ENCODE measurements around the gene ATP2A2. TPM values are rescaled to one million over a fixed set of nuclear protein-coding genes. Genes with fewer than 3 reads are reported as not detected.

The ATP2A2 gene
- total RNA-seq = 94.8 and 100 TPM in 2 replicates

DNA sequence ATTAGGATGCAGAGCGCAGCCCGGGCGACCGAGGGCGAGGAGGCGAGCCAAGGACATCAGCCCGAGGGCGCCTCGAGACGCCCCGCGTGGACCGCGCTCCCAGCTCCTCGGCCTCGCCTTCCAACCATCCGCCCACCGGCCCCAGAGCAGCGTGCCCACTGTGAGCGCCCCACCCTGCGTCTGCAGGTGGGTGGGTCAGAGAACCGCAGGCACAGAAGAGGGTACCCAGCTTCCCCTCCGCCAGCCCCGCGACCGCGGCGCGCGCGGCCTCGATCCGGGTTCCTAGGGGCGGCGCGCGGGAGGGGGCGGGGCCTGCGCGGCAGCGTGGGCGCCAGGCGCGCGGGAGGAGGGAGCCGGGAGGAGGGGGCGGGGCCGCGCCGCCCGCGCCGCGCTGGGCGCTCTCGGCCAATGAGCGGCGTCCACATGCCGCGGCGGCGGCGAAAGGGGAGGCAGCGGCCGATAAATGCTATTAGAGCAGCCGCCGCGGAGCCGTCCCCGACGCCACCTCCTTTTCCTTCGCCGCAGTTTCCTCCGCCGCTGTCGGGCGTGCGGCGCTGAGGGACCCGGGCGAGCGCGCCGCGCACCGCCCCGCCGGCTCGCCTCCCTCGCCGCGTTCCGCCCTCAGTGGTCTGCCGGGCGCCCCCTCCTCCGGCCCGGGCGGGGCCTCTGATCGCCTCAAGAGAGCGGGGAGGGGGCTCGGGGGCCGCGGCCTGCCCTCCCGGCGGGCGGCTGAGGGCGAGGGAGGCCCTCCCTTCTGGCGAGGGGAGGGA, at the start of gene ATP2A2:
Gene ATP2A2 (plus strand): TSS at position 469 of the 770 bp plus-strand sequence. CDS start 543 bp downstream, outside the sequence.
- peaks cover 40% of the 10 kb centered on the region for H3K36me3 Mint-ChIP-seq (ENCODE audit: low read depth)
- TF ChIP-seq, protein P1, sequence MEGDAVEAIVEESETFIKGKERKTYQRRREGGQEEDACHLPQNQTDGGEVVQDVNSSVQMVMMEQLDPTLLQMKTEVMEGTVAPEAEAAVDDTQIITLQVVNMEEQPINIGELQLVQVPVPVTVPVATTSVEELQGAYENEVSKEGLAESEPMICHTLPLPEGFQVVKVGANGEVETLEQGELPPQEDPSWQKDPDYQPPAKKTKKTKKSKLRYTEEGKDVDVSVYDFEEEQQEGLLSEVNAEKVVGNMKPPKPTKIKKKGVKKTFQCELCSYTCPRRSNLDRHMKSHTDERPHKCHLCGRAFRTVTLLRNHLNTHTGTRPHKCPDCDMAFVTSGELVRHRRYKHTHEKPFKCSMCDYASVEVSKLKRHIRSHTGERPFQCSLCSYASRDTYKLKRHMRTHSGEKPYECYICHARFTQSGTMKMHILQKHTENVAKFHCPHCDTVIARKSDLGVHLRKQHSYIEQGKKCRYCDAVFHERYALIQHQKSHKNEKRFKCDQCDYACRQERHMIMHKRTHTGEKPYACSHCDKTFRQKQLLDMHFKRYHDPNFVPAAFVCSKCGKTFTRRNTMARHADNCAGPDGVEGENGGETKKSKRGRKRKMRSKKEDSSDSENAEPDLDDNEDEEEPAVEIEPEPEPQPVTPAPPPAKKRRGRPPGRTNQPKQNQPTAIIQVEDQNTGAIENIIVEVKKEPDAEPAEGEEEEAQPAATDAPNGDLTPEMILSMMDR (IDR thresholded peaks at IDR 0.05) = no peak
- DNase-seq = peak; percentile 91
- ATAC-seq (ENCODE audit: low read depth) = peak; percentile 84
- H3K27me3 Mint-ChIP-seq = no peaks in the 10 kb centered on the region
- ChIA-PET POLR2A (interaction anchor here (0.5 to 3.2 kb wide), 32 partner anchors 9 to 1631 kb away, joined by 3 to 30 read pairs (median 3); partner anchors contain the start of genes ARPC3, FAM216A, GPN3 and IFT81), CTCF (interaction anchor here (1.2 kb wide), 1 partner anchor 150 kb away, joined by 3 read pairs; no protein-coding TSS in a partner anchor)
- intact Hi-C loops (cut with micrococcal nuclease) = loop anchor here (1.0 to 5.0 kb wide), 15 partner anchors 36 to 1561 kb away; partner anchors contain the start of genes ANAPC7, ANKRD13A, C12orf76 and FAM222A
- H3K27ac Mint-ChIP-seq = peak within 1 kb of the TSS; percentile 97
- H3K4me1 Mint-ChIP-seq = peaks cover 45% of the 10 kb centered on the region
- no peaks in the 10 kb centered on the region for H3K9me3 Mint-ChIP-seq
- peak within 1 kb of the TSS; percentile 96 for H3K4me3 Mint-ChIP-seq

DNA sequence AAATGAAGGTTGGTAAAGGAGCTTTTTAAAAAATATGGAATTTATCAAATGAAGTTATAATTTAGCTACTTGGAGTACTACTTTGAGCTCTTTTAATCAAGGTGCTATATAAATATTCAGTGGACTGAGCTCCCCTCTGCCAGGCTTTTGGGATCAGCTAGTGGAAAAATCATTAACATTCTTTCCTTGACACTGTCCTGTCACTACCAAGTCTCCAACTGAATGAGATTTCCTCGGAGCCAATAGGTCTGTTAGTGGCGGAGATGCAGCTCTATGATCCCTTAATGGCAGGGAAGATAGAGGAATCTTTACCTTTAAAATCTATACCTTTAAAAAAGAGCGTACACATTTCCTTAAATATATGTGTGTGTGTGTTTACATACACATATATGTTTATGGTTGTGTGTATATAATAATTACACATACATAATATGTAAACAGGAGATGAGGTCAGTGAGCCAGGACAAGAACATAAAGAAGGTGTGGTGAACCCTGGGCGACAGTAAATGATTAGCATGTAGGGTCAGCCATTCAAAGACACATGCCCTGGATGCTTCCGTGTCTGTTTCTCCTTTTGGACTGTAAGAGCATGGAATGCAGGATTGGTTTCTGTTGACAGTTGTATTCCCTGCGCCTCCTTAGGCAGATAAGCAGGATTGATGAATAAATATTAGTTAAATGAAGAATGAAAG, 47.7 kb upstream of the ATP2A2 start:
- peaks cover 7% of the 10 kb centered on the region for H3K4me1 Mint-ChIP-seq
- no peak for ATAC-seq (ENCODE audit: low read depth)
- TF ChIP-seq, protein P1 (IDR thresholded peaks at IDR 0.05) = no peak
- POLR2A ChIA-PET = no interaction called here
- intact Hi-C loops (cut with micrococcal nuclease) = no loop called here
- no peak for DNase-seq
- no peaks in the 10 kb centered on the region for H3K27me3 Mint-ChIP-seq
- no peaks in the 10 kb centered on the region for H3K36me3 Mint-ChIP-seq (ENCODE audit: low read depth)
- CTCF ChIA-PET = interaction anchor here (1.0 kb wide), 1 partner anchor 655 kb away, joined by 3 read pairs; no protein-coding TSS in a partner anchor
- H3K4me3 Mint-ChIP-seq = no peak overlapping the region
- H3K9me3 Mint-ChIP-seq = no peaks in the 10 kb centered on the region
- no peak overlapping the region for H3K27ac Mint-ChIP-seq

DNA sequence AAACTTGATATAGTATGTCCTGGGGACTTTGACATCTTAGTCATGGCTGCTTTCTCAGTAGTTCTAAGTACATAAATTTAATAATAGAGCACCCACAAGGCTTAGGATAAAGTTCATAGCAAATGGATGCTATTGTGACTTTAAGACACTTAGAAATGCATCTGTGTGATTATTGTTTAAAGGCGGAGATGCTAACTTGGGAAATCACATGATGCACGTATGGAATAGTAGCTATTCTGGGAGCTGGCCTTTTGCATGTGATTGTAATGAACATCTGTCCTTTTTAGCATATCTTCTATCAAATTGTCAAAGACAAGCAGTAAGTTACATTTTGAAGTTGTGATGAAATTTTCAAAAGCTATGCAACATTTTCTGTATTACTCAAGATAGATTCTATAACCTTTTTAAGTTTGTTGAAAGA, 46.7 kb upstream of the ATP2A2 start:
- intact Hi-C loops (cut with micrococcal nuclease) = no loop called here
- TF ChIP-seq, protein P1 (IDR thresholded peaks at IDR 0.05) = no peak
- H3K4me1 Mint-ChIP-seq = peaks cover 7% of the 10 kb centered on the region
- CTCF ChIA-PET = interaction anchor here (1.0 kb wide), 1 partner anchor 654 kb away, joined by 3 read pairs; no protein-coding TSS in a partner anchor
- no peak for DNase-seq
- ATAC-seq (ENCODE audit: low read depth) = no peak
- H3K4me3 Mint-ChIP-seq = no peak overlapping the region
- H3K36me3 Mint-ChIP-seq (ENCODE audit: low read depth) = no peaks in the 10 kb centered on the region
- H3K27me3 Mint-ChIP-seq = no peaks in the 10 kb centered on the region
- no peak overlapping the region for H3K27ac Mint-ChIP-seq
- POLR2A ChIA-PET = no interaction called here
- no peaks in the 10 kb centered on the region for H3K9me3 Mint-ChIP-seq

DNA sequence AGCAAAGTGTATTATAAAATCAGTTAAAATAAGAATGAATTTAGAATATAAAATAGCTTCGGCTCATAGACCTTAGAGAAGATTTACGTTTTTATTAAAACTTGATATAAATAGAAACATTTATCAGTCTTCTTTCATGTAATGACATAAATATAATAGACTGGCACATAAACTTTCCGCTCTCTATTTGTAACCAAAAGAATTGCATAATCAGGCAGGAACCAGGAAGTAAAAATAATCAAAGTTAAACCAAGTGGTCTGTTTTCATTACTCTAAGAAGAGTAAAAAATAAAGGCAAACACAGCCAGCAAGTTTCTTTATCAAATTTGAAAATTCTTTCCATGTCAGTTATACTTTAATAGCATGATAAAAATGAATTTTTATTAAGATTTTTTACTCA, 46.3 kb upstream of the ATP2A2 start:
- Mint-ChIP-seq H3K4me1 (peaks cover 7% of the 10 kb centered on the region), H3K36me3 (ENCODE audit: low read depth) (no peaks in the 10 kb centered on the region), H3K4me3 (no peak overlapping the region), H3K9me3 (no peaks in the 10 kb centered on the region), H3K27ac (no peak overlapping the region), H3K27me3 (peaks cover under 1% of the 10 kb centered on the region)
- ATAC-seq (ENCODE audit: low read depth) = no peak
- ChIA-PET POLR2A (no interaction called here), CTCF (no interaction called here)
- TF ChIP-seq, protein P1 (IDR thresholded peaks at IDR 0.05) = no peak
- DNase-seq = no peak
- intact Hi-C loops (cut with micrococcal nuclease) = no loop called here

DNA sequence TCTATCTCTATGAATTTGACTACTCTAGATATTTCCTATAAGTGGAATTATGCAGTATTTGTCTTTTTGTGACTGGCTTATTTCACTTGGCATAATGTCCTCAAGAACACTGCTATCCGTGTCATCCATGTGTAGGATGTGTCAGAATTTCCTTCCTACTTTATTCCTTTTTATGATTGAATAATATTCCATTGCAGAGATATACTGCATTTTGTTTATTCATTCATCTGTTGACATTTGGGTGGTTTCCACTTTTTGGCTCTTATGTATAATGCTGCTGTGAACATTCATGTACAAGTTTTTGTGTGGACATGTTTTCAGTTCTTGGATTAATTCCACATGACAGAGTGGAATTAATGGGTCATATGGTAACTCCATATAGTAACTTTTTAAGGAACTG, 45.7 kb upstream of the ATP2A2 start:
- ChIA-PET POLR2A (no interaction called here), CTCF (no interaction called here)
- H3K4me3 Mint-ChIP-seq = no peak overlapping the region
- intact Hi-C loops (cut with micrococcal nuclease) = no loop called here
- no peak for ATAC-seq (ENCODE audit: low read depth)
- H3K36me3 Mint-ChIP-seq (ENCODE audit: low read depth) = no peaks in the 10 kb centered on the region
- peaks cover 5% of the 10 kb centered on the region for H3K27me3 Mint-ChIP-seq
- H3K27ac Mint-ChIP-seq = no peak overlapping the region
- H3K9me3 Mint-ChIP-seq = no peaks in the 10 kb centered on the region
- H3K4me1 Mint-ChIP-seq = peaks cover 7% of the 10 kb centered on the region
- TF ChIP-seq, protein P1 (IDR thresholded peaks at IDR 0.05) = no peak
- no peak for DNase-seq
